HEK293T (cell line): ENCODE measurements around the gene NAV2.

ENCODE experiments used
- CTCF ChIA-PET: fragments of 350-600 bp; formaldehyde crosslinking; extraction: SDS; loops from one replicate; lab custom pipeline; 2021; ENCODE audit warnings: antibody characterized with exemption, inconsistent platforms; lab: Yijun Ruan, JAX
- POLR2A ChIA-PET: fragments of 350-600 bp; formaldehyde crosslinking; extraction: SDS; loops from one replicate; lab custom pipeline; 2020; ENCODE audit warnings: antibody characterized with exemption, inconsistent platforms; lab: Yijun Ruan, JAX
- DNase-seq: peaks from one replicate; pipeline ENCODE4 v3.0.0; 2012; ENCODE audit warnings: mixed read lengths; ENCODE audit errors: extremely low spot score
- ARNT ChIP-seq: fragments of 450-650 bp; IDR thresholded peaks from 2 replicates; pipeline ENCODE4 v1.6.1; 2017; ENCODE audit warnings: mild to moderate bottlenecking
- BHLHE40 ChIP-seq: fragments of 450-650 bp; IDR thresholded peaks from 2 replicates; pipeline ENCODE4 v1.6.1; 2016; ENCODE audit warnings: mild to moderate bottlenecking, moderate library complexity, borderline replicate concordance
- CTBP1 ChIP-seq: fragments of 450-650 bp; IDR thresholded peaks from 2 replicates; pipeline ENCODE4 v1.6.1; 2016; ENCODE audit warnings: borderline replicate concordance
- ELF4 ChIP-seq: fragments of 450-650 bp; IDR thresholded peaks from 2 replicates; pipeline ENCODE4 v1.6.1; 2017; ENCODE audit warnings: antibody characterized with exemption
- FOXA1 ChIP-seq: fragments of 450-650 bp; IDR thresholded peaks from 2 replicates; pipeline ENCODE4 v1.6.1; 2016; ENCODE audit warnings: mild to moderate bottlenecking
- FOXK2 ChIP-seq: fragments of 450-650 bp; IDR thresholded peaks from 2 replicates; pipeline ENCODE4 v1.6.1; 2016; ENCODE audit warnings: mild to moderate bottlenecking
- FOXM1 ChIP-seq: fragments of 450-650 bp; IDR thresholded peaks from 2 replicates; pipeline ENCODE4 v1.6.1; 2017; ENCODE audit warnings: mild to moderate bottlenecking, borderline replicate concordance
- HDGF ChIP-seq: fragments of 450-650 bp; IDR thresholded peaks from 2 replicates; pipeline ENCODE4 v1.6.1; 2017; ENCODE audit warnings: antibody characterized with exemption, borderline replicate concordance
- L3MBTL2 ChIP-seq: fragments of 450-650 bp; conservative IDR thresholded peaks from 2 replicates; pipeline ENCODE4 v1.6.1; 2016; ENCODE audit warnings: mild to moderate bottlenecking
- LEF1 ChIP-seq: fragments of 450-650 bp; IDR thresholded peaks from 2 replicates; pipeline ENCODE4 v1.6.1; 2017; ENCODE audit warnings: mild to moderate bottlenecking, borderline replicate concordance
- NFRKB ChIP-seq: fragments of 450-650 bp; IDR thresholded peaks from 2 replicates; pipeline ENCODE4 v1.6.1; 2016; ENCODE audit warnings: mild to moderate bottlenecking, moderate library complexity
- PKNOX1 ChIP-seq: fragments of 450-650 bp; IDR thresholded peaks from 2 replicates; pipeline ENCODE4 v1.6.1; 2016
- SP1 ChIP-seq: fragments of 450-650 bp; IDR thresholded peaks from 2 replicates; pipeline ENCODE4 v1.6.1; 2017
- SUZ12 ChIP-seq: fragments of 450-650 bp; IDR thresholded peaks from 2 replicates; pipeline ENCODE4 v1.6.1; 2016; ENCODE audit warnings: mild to moderate bottlenecking
- TARDBP ChIP-seq: fragments of 450-650 bp; IDR thresholded peaks from 2 replicates; pipeline ENCODE4 v1.6.1; 2016
- ZNF384 ChIP-seq: fragments of 450-650 bp; IDR thresholded peaks from 2 replicates; pipeline ENCODE4 v1.6.1; 2016

NAV2 gene

GRCh38 chr11:19879307-19880087 is 166.9 kb downstream of the NAV2 start:
- CTCF ChIA-PET = interaction anchor here (0.7 kb wide), 1 partner anchor 282 kb away, joined by 4 read pairs; no protein-coding TSS in a partner anchor
- no peak for DNase-seq
- POLR2A ChIA-PET = no interaction called here
- TF ChIP-seq BHLHE40 (no peak), LEF1 (no peak), ZNF384 (no peak), PKNOX1 (no peak), CTBP1 (no peak), ELF4 (no peak), L3MBTL2 (no peak)

GRCh38 chr11:19880088-19880345 is 167.4 kb downstream of the NAV2 start:
- CTCF ChIA-PET = interaction anchor here (0.7 kb wide), 1 partner anchor 283 kb away, joined by 4 read pairs; no protein-coding TSS in a partner anchor
- POLR2A ChIA-PET = no interaction called here
- DNase-seq = no peak
- no peak for TF ChIP-seq CTBP1
- no peak for TF ChIP-seq PKNOX1
- TF ChIP-seq ZNF384 = no peak
- TF ChIP-seq ARNT = no peak
- TF ChIP-seq NFRKB = no peak
- no peak for TF ChIP-seq FOXA1
- no peak for TF ChIP-seq BHLHE40
- no peak for TF ChIP-seq ELF4
- TF ChIP-seq TARDBP = no peak
- no peak for TF ChIP-seq L3MBTL2
- TF ChIP-seq LEF1 = no peak
- TF ChIP-seq FOXM1 = no peak
- TF ChIP-seq HDGF = no peak
- no peak for TF ChIP-seq SUZ12
- TF ChIP-seq SP1 = no peak
- TF ChIP-seq FOXK2 = no peak

GRCh38 chr11:19881177-19881576 is 168.5 kb downstream of the NAV2 start:
- TF ChIP-seq ELF4 (no peak), BHLHE40 (no peak), TARDBP (no peak), ZNF384 (no peak), SUZ12 (no peak), CTBP1 (no peak), LEF1 (no peak)
- ChIA-PET CTCF (no interaction called here), POLR2A (no interaction called here)
- no peak for DNase-seq

GRCh38 chr11:19882356-19882755 is 169.7 kb downstream of the NAV2 start:
- no peak for TF ChIP-seq PKNOX1
- TF ChIP-seq FOXM1 = no peak
- no peak for TF ChIP-seq ELF4
- no peak for TF ChIP-seq ZNF384
- TF ChIP-seq LEF1 = no peak
- ChIA-PET CTCF (interaction anchor here (0.6 kb wide), 1 partner anchor 484 kb away, joined by 3 read pairs; no protein-coding TSS in a partner anchor), POLR2A (no interaction called here)
- DNase-seq = no peak

- no peak for TF ChIP-seq FOXK2
- TF ChIP-seq ZNF384 = no peak
- no peak for TF ChIP-seq ARNT
- TF ChIP-seq TARDBP = no peak
- no peak for TF ChIP-seq LEF1
- no peak for TF ChIP-seq HDGF
- no peak for TF ChIP-seq FOXM1
- no peak for TF ChIP-seq BHLHE40
- TF ChIP-seq L3MBTL2 = no peak
- no peak for TF ChIP-seq SP1
- TF ChIP-seq PKNOX1 = no peak
- no peak for TF ChIP-seq ELF4
- CTCF ChIA-PET = no interaction called here
- POLR2A ChIA-PET = no interaction called here
- no peak for DNase-seq
Measured at GRCh38 chr11:19886498-19886897, 173.9 kb downstream of the NAV2 start.

GRCh38 chr11:19887842-19888241 is 175.2 kb downstream of the NAV2 start:
- ChIA-PET CTCF (no interaction called here), POLR2A (no interaction called here)
- no peak for DNase-seq
- TF ChIP-seq ZNF384 (no peak), LEF1 (no peak), TARDBP (no peak), L3MBTL2 (no peak), FOXA1 (no peak)
